ENCODE data around the gene GPR180. TPM values are rescaled to one million over a fixed set of nuclear protein-coding genes. Genes with fewer than 3 reads are reported as not detected.

Gene GPR180
- total RNA-seq, 3 donors from 2014 or later, result 2.7 to 4.8 (median 3.8) TPM

- peak; percentile 1 for ATAC-seq
- intact Hi-C loops (cut with DNase I, micrococcal nuclease), result no loop called here
- Histone ChIP-seq H3K4me1 (ENCODE audit: low read depth) (peaks cover 14% of the 10 kb centered on the region), H3K36me3 (ENCODE audit: low read depth) (no peaks in the 10 kb centered on the region), H3K4me3 (peak overlapping the region; percentile 60), H3K9me3 (no peaks in the 10 kb centered on the region)
- peak; percentile 36 to 58 (median 55) for DNase-seq
- TF ChIP-seq CTCF (IDR thresholded peaks at IDR 0.05), result no peak
These were observed 5.1 kb upstream of the GPR180 start for GRCh38 chr13:94596575-94596971.

GRCh38 chr13:94598281-94598680 lies 3.4 kb upstream of the GPR180 start:
- ATAC-seq (no peak), DNase-seq (no peak)
- Histone ChIP-seq H3K4me1 (ENCODE audit: low read depth) (peaks cover 15% of the 10 kb centered on the region), H3K36me3 (ENCODE audit: low read depth) (no peaks in the 10 kb centered on the region), H3K9me3 (no peaks in the 10 kb centered on the region), H3K4me3 (no peak overlapping the region)
- TF ChIP-seq CTCF (IDR thresholded peaks at IDR 0.05), result no peak
- intact Hi-C loops (cut with DNase I, micrococcal nuclease), result no loop called here

GRCh38 chr13:94599877-94600276 lies 1.8 kb upstream of the GPR180 start:
- intact Hi-C loops (cut with DNase I, micrococcal nuclease), result no loop called here
- TF ChIP-seq CTCF (IDR thresholded peaks at IDR 0.05), result no peak
- ATAC-seq, result no peak
- no peaks in the 10 kb centered on the region for H3K36me3 ChIP-seq (ENCODE audit: low read depth)
- H3K4me1 ChIP-seq (ENCODE audit: low read depth), result peaks cover 7% of the 10 kb centered on the region
- no peaks in the 10 kb centered on the region for H3K9me3 ChIP-seq
- no peak for DNase-seq
- no peak overlapping the region for H3K4me3 ChIP-seq

GRCh38 chr13:94602467-94602866 lies 810 bp downstream of the GPR180 start:
- TF ChIP-seq CTCF (IDR thresholded peaks at IDR 0.05), result no peak
- intact Hi-C loops (cut with DNase I, micrococcal nuclease), result no loop called here
- no peak for ATAC-seq
- no peaks in the 10 kb centered on the region for H3K36me3 ChIP-seq (ENCODE audit: low read depth)
- H3K9me3 ChIP-seq, result no peaks in the 10 kb centered on the region
- H3K4me1 ChIP-seq (ENCODE audit: low read depth), result peaks cover 3% of the 10 kb centered on the region
- peak overlapping the region; percentile 68 for H3K4me3 ChIP-seq
- no peak for DNase-seq

GRCh38 chr13:94607056-94607455 lies 5.4 kb downstream of the GPR180 start:
- peaks cover 3% of the 10 kb centered on the region for H3K4me1 ChIP-seq (ENCODE audit: low read depth)
- intact Hi-C loops (cut with DNase I, micrococcal nuclease), result no loop called here
- no peak overlapping the region for H3K4me3 ChIP-seq
- no peaks in the 10 kb centered on the region for H3K9me3 ChIP-seq
- no peak for TF ChIP-seq CTCF (IDR thresholded peaks at IDR 0.05)
- no peak for ATAC-seq
- no peaks in the 10 kb centered on the region for H3K36me3 ChIP-seq (ENCODE audit: low read depth)
- DNase-seq, result no peak

- Histone ChIP-seq H3K4me3 (no peak overlapping the region), H3K4me1 (ENCODE audit: low read depth) (peaks cover 3% of the 10 kb centered on the region), H3K9me3 (no peaks in the 10 kb centered on the region), H3K36me3 (ENCODE audit: low read depth) (no peaks in the 10 kb centered on the region)
- intact Hi-C loops (cut with DNase I, micrococcal nuclease), result no loop called here
- ATAC-seq, result no peak
- no peak for DNase-seq
- TF ChIP-seq CTCF (IDR thresholded peaks at IDR 0.05), result no peak
These were observed 6.3 kb downstream of the GPR180 start for GRCh38 chr13:94607939-94608338.

Data from mucosa of descending colon (tissue), 3 donors.